Astrocyte (in vitro differentiated cells and primary cell): ENCODE measurements around the gene KIF21B.

Source experiments
- CTCF ChIP-seq: IDR thresholded peaks from 2 replicates; pipeline ENCODE4 v1.5.1; 2011; ENCODE audit warnings: low read depth, mild to moderate bottlenecking, inconsistent platforms, low read length, moderate library complexity; ENCODE audit not compliant: insufficient read depth
- EZH2 ChIP-seq: IDR thresholded peaks from 2 replicates; pipeline ENCODE4 v1.6.1; 2012; ENCODE audit warnings: mild to moderate bottlenecking, low read length, inconsistent platforms; ENCODE audit not compliant: insufficient read depth

GRCh38 chr1:201064806-201065205 is 41.3 kb upstream of the KIF21B start:
- TF ChIP-seq CTCF (no peak), EZH2 (no peak)
